ENCODE measurements around the gene ADORA2A. TPM values are rescaled to one million over a fixed set of nuclear protein-coding genes. Genes with fewer than 3 reads are reported as not detected.

The ADORA2A gene
- total and polyA plus RNA-seq, 2 of the 13 experiments (the other 11 are each of a cell fraction or from before 2014, with no cell fraction given) = 3.3 to 5.0 TPM

DNA sequence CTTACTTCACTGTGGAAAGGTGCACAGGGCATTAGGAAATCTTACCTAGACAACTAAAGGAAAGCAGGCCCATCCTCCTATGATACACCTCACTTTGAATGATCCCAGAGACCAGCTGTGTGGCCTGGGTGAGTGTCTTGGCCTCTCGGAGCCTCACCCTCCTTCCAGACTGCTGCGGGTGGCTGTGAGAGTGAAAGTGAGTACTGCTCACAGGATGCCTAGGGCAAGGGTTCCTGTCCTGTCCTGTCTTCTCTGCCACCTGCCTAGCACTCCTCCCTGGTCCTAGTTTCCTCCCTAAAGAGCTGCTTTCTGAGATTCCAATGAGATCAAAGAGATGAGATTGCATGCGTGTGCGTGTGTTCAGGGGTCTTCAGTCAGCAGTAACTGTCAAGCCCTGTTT is 19.5 kb upstream of the ADORA2A start:
- in situ Hi-C loops (cut with HindIII; ENCODE audit: extremely low pct_ligation_motif_present, low pct_unique_long_range_greater_than_20kb) (no loop called here), intact Hi-C loops (cut with micrococcal nuclease; ENCODE audit: unreplicated experiment) (no loop called here)
- Histone ChIP-seq H2AFZ (ENCODE audit: low read length) (no peak overlapping the region), H3K4me2 (ENCODE audit: low read depth, low read length) (no peak overlapping the region), H3K36me3 (replicated peaks in 1 of 2; ENCODE audit: control insufficient read depth in 1 of 2, insufficient read depth in 2 of 2, low read length in 2 of 2) (peaks cover 15 to 55% of the 10 kb centered on the region in 2 experiments), H3K27me3 (ENCODE audit: control insufficient read depth in 1 of 2, insufficient read depth in 2 of 2, low read length in 2 of 2) (no peaks in the 10 kb centered on the region), H3K79me2 (ENCODE audit: insufficient read depth, low read length) (no peaks in the 10 kb centered on the region), H3K4me3 (replicated peaks in 1 of 3; ENCODE audit: insufficient read depth in 1 of 3, low read depth in 2 of 3, low read length in 3 of 3) (no peak overlapping the region), H3K9ac (ENCODE audit: insufficient read depth, low read depth, low read length) (no peak overlapping the region), H4K20me1 (ENCODE audit: insufficient read depth, low read length) (no peaks in the 10 kb centered on the region), H3K9me3 (ENCODE audit: low read length) (no peaks in the 10 kb centered on the region), H3K4me1 (ENCODE audit: insufficient read depth, low read length) (no peaks in the 10 kb centered on the region), H3K27ac (ENCODE audit: extremely low read length, insufficient read depth, low read length) (no peak overlapping the region)
- POLR2A ChIA-PET = no interaction called here
- WGBS (ENCODE audit: low lambda C conversion rate) = 100% methylated on average over 4 of the region's 4 CpGs
- no TSS peak for BruUV-seq (replicated peaks)
- DNase-seq (ENCODE audit: low spot score) = no peak
- ATAC-seq = no peak
- CTCF ChIA-PET (ENCODE audit: low intra/inter-chr PET ratio, low total read pairs) = no interaction called here
- TF ChIP-seq NFIC (IDR thresholded peaks at IDR 0.05; ENCODE audit: low read length) (no peak), SALL1 (CRISPR knock-in tag; IDR thresholded peaks at IDR 0.05) (no peak), KLF13 (CRISPR knock-in tag; IDR thresholded peaks at IDR 0.05) (no peak), SALL2 (CRISPR knock-in tag; IDR thresholded peaks at IDR 0.05) (no peak), ZSCAN31 (CRISPR knock-in tag; IDR thresholded peaks at IDR 0.05; ENCODE audit: low read depth) (no peak), ISX (CRISPR knock-in tag; conservative IDR thresholded peaks at IDR 0.05) (no peak), TAF15 (IDR thresholded peaks at IDR 0.05; ENCODE audit: low read depth, low read length, poor library complexity, severe bottlenecking) (no peak), ZNF761 (CRISPR knock-in tag; conservative IDR thresholded peaks at IDR 0.05) (no peak), EED (CRISPR knock-in tag; IDR thresholded peaks at IDR 0.05) (no peak), STAG1 (CRISPR knock-in tag; IDR thresholded peaks at IDR 0.05) (no peak), SYNCRIP (IDR thresholded peaks at IDR 0.05; ENCODE audit: insufficient read depth, low read depth, low read length) (no peak), FLYWCH1 (CRISPR knock-in tag; IDR thresholded peaks at IDR 0.05) (no peak), ZNF670 (CRISPR knock-in tag; IDR thresholded peaks at IDR 0.05; ENCODE audit: borderline replicate concordance) (no peak), RFX3 (CRISPR knock-in tag; IDR thresholded peaks at IDR 0.05) (no peak), ZBTB20 (CRISPR knock-in tag; IDR thresholded peaks at IDR 0.05; ENCODE audit: borderline replicate concordance, low read depth) (no peak), HCFC1 (IDR thresholded peaks at IDR 0.05; ENCODE audit: low read depth, low read length) (no peak)
- TF ChIP-seq, protein P1, sequence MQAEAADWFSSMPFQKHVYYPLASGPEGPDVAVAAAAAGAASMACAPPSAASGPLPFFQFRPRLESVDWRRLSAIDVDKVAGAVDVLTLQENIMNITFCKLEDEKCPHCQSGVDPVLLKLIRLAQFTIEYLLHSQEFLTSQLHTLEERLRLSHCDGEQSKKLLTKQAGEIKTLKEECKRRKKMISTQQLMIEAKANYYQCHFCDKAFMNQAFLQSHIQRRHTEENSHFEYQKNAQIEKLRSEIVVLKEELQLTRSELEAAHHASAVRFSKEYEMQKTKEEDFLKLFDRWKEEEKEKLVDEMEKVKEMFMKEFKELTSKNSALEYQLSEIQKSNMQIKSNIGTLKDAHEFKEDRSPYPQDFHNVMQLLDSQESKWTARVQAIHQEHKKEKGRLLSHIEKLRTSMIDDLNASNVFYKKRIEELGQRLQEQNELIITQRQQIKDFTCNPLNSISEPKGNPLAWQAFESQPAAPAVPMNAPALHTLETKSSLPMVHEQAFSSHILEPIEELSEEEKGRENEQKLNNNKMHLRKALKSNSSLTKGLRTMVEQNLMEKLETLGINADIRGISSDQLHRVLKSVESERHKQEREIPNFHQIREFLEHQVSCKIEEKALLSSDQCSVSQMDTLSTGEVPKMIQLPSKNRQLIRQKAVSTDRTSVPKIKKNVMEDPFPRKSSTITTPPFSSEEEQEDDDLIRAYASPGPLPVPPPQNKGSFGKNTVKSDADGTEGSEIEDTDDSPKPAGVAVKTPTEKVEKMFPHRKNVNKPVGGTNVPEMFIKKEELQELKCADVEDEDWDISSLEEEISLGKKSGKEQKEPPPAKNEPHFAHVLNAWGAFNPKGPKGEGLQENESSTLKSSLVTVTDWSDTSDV (CRISPR knock-in tag; IDR thresholded peaks at IDR 0.05) = no peak
- TF ChIP-seq, protein P2, sequence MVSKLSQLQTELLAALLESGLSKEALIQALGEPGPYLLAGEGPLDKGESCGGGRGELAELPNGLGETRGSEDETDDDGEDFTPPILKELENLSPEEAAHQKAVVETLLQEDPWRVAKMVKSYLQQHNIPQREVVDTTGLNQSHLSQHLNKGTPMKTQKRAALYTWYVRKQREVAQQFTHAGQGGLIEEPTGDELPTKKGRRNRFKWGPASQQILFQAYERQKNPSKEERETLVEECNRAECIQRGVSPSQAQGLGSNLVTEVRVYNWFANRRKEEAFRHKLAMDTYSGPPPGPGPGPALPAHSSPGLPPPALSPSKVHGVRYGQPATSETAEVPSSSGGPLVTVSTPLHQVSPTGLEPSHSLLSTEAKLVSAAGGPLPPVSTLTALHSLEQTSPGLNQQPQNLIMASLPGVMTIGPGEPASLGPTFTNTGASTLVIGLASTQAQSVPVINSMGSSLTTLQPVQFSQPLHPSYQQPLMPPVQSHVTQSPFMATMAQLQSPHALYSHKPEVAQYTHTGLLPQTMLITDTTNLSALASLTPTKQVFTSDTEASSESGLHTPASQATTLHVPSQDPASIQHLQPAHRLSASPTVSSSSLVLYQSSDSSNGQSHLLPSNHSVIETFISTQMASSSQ (IDR thresholded peaks at IDR 0.05; ENCODE audit: low read depth) = no peak
- TF ChIP-seq, protein P2 (CRISPR knock-in tag; IDR thresholded peaks at IDR 0.05; ENCODE audit: borderline replicate concordance) = no peak
- FAIRE-seq = no peak

Data from HepG2 (cell line).